ENCODE results near the gene MELK.

The MELK gene

GRCh38 chr9:36716496-36716895 is 143.8 kb downstream of the MELK start:
- DNase-seq (ENCODE audit: low read depth), result no peak
- TF ChIP-seq CTCF (IDR thresholded peaks at IDR 0.05; ENCODE audit: low read depth, low read length, missing control alignments), result no peak
- no peak overlapping the region for H3K4me3 ChIP-seq (ENCODE audit: low read depth, low read length)

- TF ChIP-seq CTCF (IDR thresholded peaks at IDR 0.05; ENCODE audit: low read depth, low read length, missing control alignments), result no peak
- no peak for DNase-seq (ENCODE audit: low read depth)
- H3K4me3 ChIP-seq (ENCODE audit: low read depth, low read length), result no peak overlapping the region
Observed at GRCh38 chr9:36717276-36717675, 144.6 kb downstream of the MELK start.

GRCh38 chr9:36718612-36719011 is 145.9 kb downstream of the MELK start:
- H3K4me3 ChIP-seq (ENCODE audit: low read depth, low read length), result no peak overlapping the region
- TF ChIP-seq CTCF (IDR thresholded peaks at IDR 0.05; ENCODE audit: low read depth, low read length, missing control alignments), result no peak
- DNase-seq (ENCODE audit: low read depth), result no peak

- H3K4me3 ChIP-seq (ENCODE audit: low read depth, low read length), result no peak overlapping the region
- no peak for TF ChIP-seq CTCF (IDR thresholded peaks at IDR 0.05; ENCODE audit: low read depth, low read length, missing control alignments)
- no peak for DNase-seq (ENCODE audit: low read depth)
Observed at GRCh38 chr9:36720043-36720442, 147.3 kb downstream of the MELK start.

GRCh38 chr9:36721846-36722588 is 149.3 kb downstream of the MELK start:
- no peak for DNase-seq (ENCODE audit: low read depth)
- TF ChIP-seq CTCF (IDR thresholded peaks at IDR 0.05; ENCODE audit: low read depth, low read length, missing control alignments), result no peak

GRCh38 chr9:36725777-36726356 is 153.2 kb downstream of the MELK start:
- no peak for DNase-seq (ENCODE audit: low read depth)
- no peak for TF ChIP-seq CTCF (IDR thresholded peaks at IDR 0.05; ENCODE audit: low read depth, low read length, missing control alignments)
- H3K4me3 ChIP-seq (ENCODE audit: low read depth, low read length), result no peak overlapping the region

More at GRCh38 chr9:36721846-36722588, 149.3 kb downstream of the MELK start:
- no peak overlapping the region for H3K4me3 ChIP-seq (ENCODE audit: low read depth, low read length)

Measured in GM12864 (cell line).